Esophagus squamous epithelium (tissue), 5 donors: ENCODE measurements around the gene DIABLO. TPM values are rescaled to one million over a fixed set of nuclear protein-coding genes. Genes with fewer than 3 reads are reported as not detected.

Experiments used
- DNase-seq: peaks from one replicate; lab custom pipeline; 2025; lab: John Stamatoyannopoulos, UW
- H3K27ac ChIP-seq, 4 donors: fragments of 200-600 bp; sonication (generic); one replicate each; pipeline ENCODE4 v1.5.1; 2016 to 2019; ENCODE audit warnings: mild to moderate bottlenecking in 1 of 4
- H3K27me3 ChIP-seq, 4 donors: fragments of 200-600 bp; sonication (generic); 1 replicate in 3 of 4; 2 replicates in 1 of 4; pipeline versions ENCODE4 v1.5.1 to v1.6.0; 2017 to 2021; ENCODE audit warnings: antibody characterized with exemption in 1 of 4
- H3K36me3 ChIP-seq, 3 donors: fragments of 200-600 bp; sonication (generic); one replicate each; pipeline ENCODE4 v1.5.1; 2016 to 2019
- H3K4me1 ChIP-seq, 3 donors: fragments of 200-600 bp; sonication (generic); one replicate each; pipeline ENCODE4 v1.5.1; 2017 to 2019
- H3K4me3 ChIP-seq, 4 donors: fragments of 200-600 bp; sonication (generic); 1 replicate in 3 of 4; 2 replicates in 1 of 4; pipeline ENCODE4 v1.5.1; 2016 to 2019; ENCODE audit warnings: mild to moderate bottlenecking in 2 of 4, moderate library complexity in 1 of 4
- H3K9me3 ChIP-seq, 3 donors: fragments of 200-600 bp; sonication (generic); one replicate each; pipeline ENCODE4 v1.5.1; 2016 to 2019
- CTCF ChIP-seq, 6 experiments: fragments of 450-650 bp in 4 of 6; fragments of 200-600 bp in 2 of 6; sonication (generic) in 2 of 6; IDR thresholded peaks; one replicate each; pipeline ENCODE4 v1.5.1; 2016 to 2019; ENCODE audit warnings: antibody characterized with exemption in 6 of 6, mild to moderate bottlenecking in 4 of 6, moderate library complexity in 4 of 6
- POLR2A ChIP-seq, 4 donors: fragments of 450-650 bp; IDR thresholded peaks; one replicate each; pipeline ENCODE4 v1.6.1; 2017; ENCODE audit warnings: antibody characterized with exemption in 4 of 4, mild to moderate bottlenecking in 4 of 4, moderate library complexity in 3 of 4
- WGBS, 2 donors: methylation state at CpG; one replicate each; pipeline ENCODE4 v1.1.5; 2018; 5-methylcytosine and 5-hydroxymethylcytosine counted together
- intact Hi-C: fragments of 100-400 bp; cut with DNase I; formaldehyde crosslinking; loops from one replicate; pipeline ENCODE4 v1.15.0; 2022
- total RNA-seq, 4 donors: library from RNA; depleted of rRNA; stranded (reverse); fragments of >200 nt; gene quantifications; one replicate each; pipeline ENCODE4 v1.1.0, GENCODE V29; 2016
- donor health status: DM: yes; HTN: yes; CAD: no.

The DIABLO gene
- total RNA-seq, 4 donors from 2014 or later = 21.6 to 50.0 (median 41.3) TPM

DNA sequence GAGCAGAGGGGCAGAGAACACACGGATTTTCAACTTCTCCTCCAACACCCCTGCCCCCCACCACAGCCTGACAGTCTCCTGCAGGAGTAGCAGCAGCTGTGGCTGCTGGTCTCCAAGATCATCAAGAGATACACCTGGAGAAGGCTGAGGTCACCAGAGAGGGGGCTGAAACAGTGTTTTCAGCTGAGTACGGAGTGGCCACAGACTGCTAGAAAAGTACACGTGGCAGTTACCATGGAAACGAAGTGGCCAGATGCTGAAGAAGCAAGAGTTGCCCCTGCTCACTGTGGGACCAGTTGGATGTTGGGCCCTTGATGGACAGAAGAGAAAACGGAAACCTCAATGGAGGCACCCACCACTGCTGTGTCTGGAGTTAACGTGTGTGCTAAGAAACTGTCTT is 4.9 kb upstream of the DIABLO start:
- Histone ChIP-seq H3K4me1 (peaks cover 8 to 11% (median 8%) of the 10 kb centered on the region in 3 donors), H3K9me3 (no peaks in the 10 kb centered on the region), H3K27me3 (no peaks in the 10 kb centered on the region), H3K27ac (no peak overlapping the region), H3K36me3 (peaks cover 7 to 80% (median 23%) of the 10 kb centered on the region in 3 donors), H3K4me3 (no peak overlapping the region)
- intact Hi-C loops = no loop called here
- TF ChIP-seq POLR2A (IDR thresholded peaks at IDR 0.05) (no peak), CTCF (IDR thresholded peaks at IDR 0.05) (no peak)
- DNase-seq = no peak
- WGBS, 2 donors = 81 to 86% methylated on average over 5 to 6 of the region's 6 CpGs

DNA sequence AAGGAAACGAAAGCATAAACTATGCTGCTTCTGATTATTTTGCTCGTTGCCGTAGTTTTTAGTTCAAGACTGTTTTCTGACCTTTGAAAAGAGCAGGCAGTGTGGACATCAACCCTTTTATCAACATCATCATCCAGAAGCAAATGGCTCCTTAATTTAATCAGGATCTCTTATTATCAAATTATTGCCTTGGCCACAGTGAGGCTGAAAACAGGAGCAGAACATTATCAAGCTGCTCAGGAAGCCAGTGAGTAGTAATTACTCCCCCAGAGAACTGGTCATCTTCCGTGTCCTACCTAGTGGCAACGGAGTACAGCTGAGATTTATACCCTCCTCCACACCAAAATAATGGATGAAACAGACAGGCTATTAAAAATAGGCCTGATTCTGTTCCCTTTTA is 2.2 kb upstream of the DIABLO start:
- Histone ChIP-seq H3K27ac (no peak overlapping the region), H3K36me3 (peaks cover 3 to 67% (median 18%) of the 10 kb centered on the region in 3 donors), H3K4me3 (no peak overlapping the region), H3K4me1 (peaks cover 19 to 35% (median 23%) of the 10 kb centered on the region in 3 donors), H3K27me3 (no peaks in the 10 kb centered on the region), H3K9me3 (no peaks in the 10 kb centered on the region)
- no peak for DNase-seq
- TF ChIP-seq POLR2A (IDR thresholded peaks at IDR 0.05) (no peak), CTCF (IDR thresholded peaks at IDR 0.05) (no peak)
- intact Hi-C loops = no loop called here
- WGBS, 2 donors = 88 to 91% methylated on average over 5 of the region's 5 CpGs

- TF ChIP-seq CTCF (IDR thresholded peaks at IDR 0.05) (no peak), POLR2A (IDR thresholded peaks at IDR 0.05) (no peak)
- Histone ChIP-seq H3K9me3 (no peaks in the 10 kb centered on the region), H3K27me3 (no peaks in the 10 kb centered on the region), H3K36me3 (peaks cover 0 to 67% (median 24%) of the 10 kb centered on the region in 3 donors), H3K4me1 (peaks cover 19 to 40% (median 23%) of the 10 kb centered on the region in 3 donors), H3K27ac (no peak overlapping the region), H3K4me3 (no peak overlapping the region)
- 90 to 91% methylated on average over 12 to 16 of the region's 17 CpGs for WGBS, 2 donors
- no peak for DNase-seq
- intact Hi-C loops = no loop called here
These were observed 1.5 kb upstream of the DIABLO start for GRCh38 chr12:122227341-122227740.

GRCh38 chr12:122226366-122227125 is 694 bp upstream of the DIABLO start:
- DNase-seq = no peak
- Histone ChIP-seq H3K36me3 (peaks cover 0 to 67% (median 21%) of the 10 kb centered on the region in 3 donors), H3K27ac (peak overlapping the region in 3 of 4 donors; percentile 56 to 99 (median 93)), H3K4me1 (peaks cover 19 to 40% (median 23%) of the 10 kb centered on the region in 3 donors), H3K4me3 (peak overlapping the region; percentile 26 to 99 (median 68)), H3K9me3 (no peaks in the 10 kb centered on the region), H3K27me3 (no peaks in the 10 kb centered on the region)
- TF ChIP-seq POLR2A (IDR thresholded peaks at IDR 0.05) (no peak), CTCF (IDR thresholded peaks at IDR 0.05) (no peak)
- intact Hi-C loops = no loop called here
- WGBS, 2 donors = 9 to 20% methylated on average over 2 to 8 of the region's 55 CpGs

DNA sequence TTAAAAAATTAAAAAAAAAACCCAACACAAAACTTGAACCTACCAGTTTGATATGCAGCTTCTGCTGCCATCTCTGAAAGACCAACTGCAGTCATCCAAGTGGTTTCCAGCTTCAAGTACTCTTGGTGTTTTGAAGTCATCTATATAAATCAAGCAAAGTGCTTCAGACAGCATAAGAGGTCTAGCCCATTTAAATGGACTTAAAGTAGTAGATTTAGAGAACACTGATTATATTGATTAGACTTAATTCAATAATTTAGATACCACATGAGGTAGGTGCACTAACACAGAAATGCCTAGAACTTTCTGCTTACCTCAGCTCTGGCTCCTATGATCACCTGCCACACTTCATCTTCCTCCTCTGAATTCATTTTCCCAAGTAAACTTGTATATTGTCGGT is 9.4 kb downstream of the DIABLO start:
- Histone ChIP-seq H3K4me3 (no peak overlapping the region), H3K36me3 (peaks cover 4 to 100% (median 51%) of the 10 kb centered on the region in 3 donors), H3K4me1 (no peaks in the 10 kb centered on the region), H3K9me3 (no peaks in the 10 kb centered on the region), H3K27me3 (no peaks in the 10 kb centered on the region), H3K27ac (no peak overlapping the region)
- DNase-seq = no peak
- no peak for TF ChIP-seq POLR2A (IDR thresholded peaks at IDR 0.05)
- TF ChIP-seq CTCF (IDR thresholded peaks at IDR 0.05) = no peak
- WGBS, 2 donors = 100% methylated on average over 1 of the region's 1 CpG
- intact Hi-C loops = no loop called here
